PC-9 (cell line): ENCODE data around the gene FOXS1. TPM values are rescaled to one million over a fixed set of nuclear protein-coding genes. Genes with fewer than 3 reads are reported as not detected.

Experiments
- BruUV-seq: library from RNA; stranded (reverse); fragments of 400-500 nt; replicated peaks from 2 replicates; lab custom pipeline; 2021; lab: Mats Ljungman, UMichigan
- CTCF ChIA-PET: fragments of 300-600 bp; sonication (Branson Sonifier 250); formaldehyde crosslinking; loops from one replicate; lab custom pipeline; 2022; ENCODE audit warnings: antibody characterized with exemption; lab: Charles Lee
- POLR2A ChIA-PET: fragments of 300-600 bp; sonication (Branson Sonifier 250); formaldehyde crosslinking; loops from one replicate; lab custom pipeline; 2022; ENCODE audit warnings: antibody characterized with exemption; ENCODE audit not compliant: unreplicated experiment; lab: Charles Lee
- DNase-seq, 2 experiments: peaks; one replicate each; pipeline versions ENCODE4 v3.0.0 to v3.0.0-alpha.2; 2015 to 2022; ENCODE audit warnings: mixed read lengths in 1 of 2
- H2AFZ ChIP-seq: fragments of 200-600 bp; sonication (generic); 2 replicates; pipeline ENCODE4 v1.8.1; 2017; ENCODE audit warnings: antibody characterized with exemption
- H3F3A ChIP-seq: fragments of 200-600 bp; sonication (generic); 2 replicates; pipeline ENCODE4 v1.8.1; 2017; ENCODE audit warnings: antibody characterized with exemption, mild to moderate bottlenecking, low read depth; ENCODE audit not compliant: insufficient read depth
- H3K27ac ChIP-seq: fragments of 200-600 bp; sonication (generic); 2 replicates; pipeline ENCODE4 v1.6.1; 2016; ENCODE audit warnings: mixed run types
- H3K27me3 ChIP-seq: fragments of 200-600 bp; sonication (generic); 2 replicates; pipeline ENCODE4 v1.6.1; 2016; ENCODE audit warnings: low read depth, mixed run types; ENCODE audit not compliant: insufficient read depth
- H3K36me3 ChIP-seq: fragments of 200-600 bp; sonication (generic); 2 replicates; pipeline ENCODE4 v1.6.1; 2016; ENCODE audit warnings: low read depth, mixed run types
- H3K4me1 ChIP-seq: fragments of 200-600 bp; sonication (generic); replicated peaks from 2 replicates; pipeline ENCODE4 v1.6.1; 2016; ENCODE audit warnings: mixed run types; ENCODE audit not compliant: insufficient read depth
- H3K4me2 ChIP-seq: fragments of 200-600 bp; sonication (generic); 2 replicates; pipeline ENCODE4 v1.6.1; 2017; ENCODE audit warnings: mixed run types
- H3K4me3 ChIP-seq: fragments of 200-600 bp; sonication (generic); 2 replicates; pipeline ENCODE4 v1.6.1; 2016; ENCODE audit warnings: mixed run types
- H3K79me2 ChIP-seq: fragments of 200-600 bp; sonication (generic); 2 replicates; pipeline ENCODE4 v1.6.1; 2017; ENCODE audit warnings: low read depth, mixed run types
- H3K9me2 ChIP-seq: fragments of 200-600 bp; sonication (generic); 2 replicates; pipeline ENCODE4 v1.8.1; 2017; ENCODE audit warnings: mild to moderate bottlenecking; ENCODE audit not compliant: insufficient read depth
- H3K9me3 ChIP-seq: fragments of 200-600 bp; sonication (generic); 2 replicates; pipeline ENCODE4 v1.8.1; 2016; ENCODE audit warnings: low read depth; ENCODE audit not compliant: insufficient read depth
- H4K20me1 ChIP-seq: fragments of 200-600 bp; sonication (generic); 2 replicates; pipeline ENCODE4 v1.8.1; 2017; ENCODE audit not compliant: insufficient read depth
- CTCF ChIP-seq: fragments of 200-600 bp; sonication (generic); conservative IDR thresholded peaks from 2 replicates; pipeline ENCODE4 v1.6.1; 2017; ENCODE audit warnings: mixed run types, antibody characterized with exemption, mild to moderate bottlenecking, moderate library complexity
- EZH2 ChIP-seq: fragments of 200-600 bp; sonication (generic); IDR thresholded peaks from 2 replicates; pipeline ENCODE4 v1.8.0; 2017; ENCODE audit warnings: antibody characterized with exemption, low read depth
- intact Hi-C: fragments of 100-400 bp; cut with micrococcal nuclease; formaldehyde crosslinking; loops from one replicate; pipeline ENCODE4 v1.10.0; 2022; ENCODE audit not compliant: unreplicated experiment
- total RNA-seq: library from RNA; stranded (reverse); gene quantifications from 2 replicates; pipeline ENCODE4 v1.2.3, GENCODE V29; 2021

FOXS1 gene
- total RNA-seq, 1 experiment from 2014 or later, result not detected

- H3K36me3 ChIP-seq, result no peaks in the 10 kb centered on the region
- no peak overlapping the region for H3K27ac ChIP-seq
- H3F3A ChIP-seq, result peaks cover 13% of the 10 kb centered on the region; the same call in 1 of the 2 replicates
- intact Hi-C loops, result loop anchor here (5.0 to 10.0 kb wide), 2 partner anchors 271 to 647 kb away; no protein-coding TSS in a partner anchor
- H3K79me2 ChIP-seq, result no peaks in the 10 kb centered on the region
- CTCF ChIA-PET, result interaction anchor here (0.7 to 1.0 kb wide), 5 partner anchors 14 to 225 kb away, joined by 3 to 4 read pairs (median 3); partner anchors contain the start of gene PDRG1
- POLR2A ChIA-PET, result interaction anchor here (0.5 to 0.6 kb wide), 3 partner anchors 32 to 637 kb away, joined by 3 to 11 read pairs (median 4); no protein-coding TSS in a partner anchor
- no TSS peak for BruUV-seq
- no peak overlapping the region for H3K4me2 ChIP-seq
- H3K27me3 ChIP-seq, result no peaks in the 10 kb centered on the region
- H3K4me3 ChIP-seq, result no peak overlapping the region
- H3K9me3 ChIP-seq, result no peaks in the 10 kb centered on the region
- peak in 1 of 2 experiments; percentile 66 for DNase-seq
- peaks cover 21% of the 10 kb centered on the region for H3K4me1 ChIP-seq
- no peak overlapping the region for H2AFZ ChIP-seq
- no peaks in the 10 kb centered on the region for H4K20me1 ChIP-seq
- no peak for TF ChIP-seq CTCF
- TF ChIP-seq EZH2, result no peak
- H3K9me2 ChIP-seq, result no peaks in the 10 kb centered on the region
Observed at GRCh38 chr20:31837896-31838397, 7.5 kb downstream of the FOXS1 start.

GRCh38 chr20:31836853-31837608, 8.4 kb downstream of the FOXS1 start:
- no peak overlapping the region for H3K4me2 ChIP-seq
- no peaks in the 10 kb centered on the region for H4K20me1 ChIP-seq
- DNase-seq, result no peak
- no peak overlapping the region for H3K27ac ChIP-seq
- no peaks in the 10 kb centered on the region for H3K9me2 ChIP-seq
- intact Hi-C loops, result loop anchor here (1.0 to 10.0 kb wide), 3 partner anchors 115 to 648 kb away; partner anchors contain the start of gene PDRG1
- H2AFZ ChIP-seq, result no peak overlapping the region
- BruUV-seq, result no TSS peak
- H3K9me3 ChIP-seq, result no peaks in the 10 kb centered on the region
- no peaks in the 10 kb centered on the region for H3K79me2 ChIP-seq
- H3K27me3 ChIP-seq, result no peaks in the 10 kb centered on the region
- peaks cover 16% of the 10 kb centered on the region for H3K4me1 ChIP-seq
- H3K4me3 ChIP-seq, result no peak overlapping the region
- TF ChIP-seq CTCF, result no peak
- TF ChIP-seq EZH2, result no peak
- H3K36me3 ChIP-seq, result no peaks in the 10 kb centered on the region
- peaks cover 13% of the 10 kb centered on the region; the same call in 1 of the 2 replicates for H3F3A ChIP-seq
- POLR2A ChIA-PET, result interaction anchor here (0.5 to 0.6 kb wide), 4 partner anchors 33 to 638 kb away, joined by 3 to 11 read pairs (median 4); partner anchors contain the start of gene BCL2L1
- CTCF ChIA-PET, result interaction anchor here (0.6 to 1.3 kb wide), 3 partner anchors 10 to 110 kb away, joined by 3 to 8 read pairs (median 3); no protein-coding TSS in a partner anchor
